ENCODE measurements around the gene POC1B. TPM values are rescaled to one million over a fixed set of nuclear protein-coding genes. Genes with fewer than 3 reads are reported as not detected.

Gene POC1B
- total RNA-seq, 2 experiments from 2014 or later = 47.7 to 49.4 TPM

GRCh38 chr12:89492883-89493282 is 33.0 kb downstream of the POC1B start:
- Mint-ChIP-seq H3K9me3 (ENCODE audit: insufficient read depth) (no peaks in the 10 kb centered on the region), H3K36me3 (ENCODE audit: low read depth) (peaks cover 42% of the 10 kb centered on the region), H3K27ac (no peak overlapping the region), H3K27me3 (ENCODE audit: low read depth) (no peaks in the 10 kb centered on the region), H3K4me3 (no peak overlapping the region), H3K4me1 (ENCODE audit: low read depth) (peaks cover 17% of the 10 kb centered on the region)
- ATAC-seq = no peak
- no peak for DNase-seq
- CTCF ChIA-PET = interaction anchor here (0.9 to 3.0 kb wide), 2 partner anchors 20 to 22 kb away, joined by 3 to 11 read pairs; no protein-coding TSS in a partner anchor
- POLR2A ChIA-PET = no interaction called here

DNA sequence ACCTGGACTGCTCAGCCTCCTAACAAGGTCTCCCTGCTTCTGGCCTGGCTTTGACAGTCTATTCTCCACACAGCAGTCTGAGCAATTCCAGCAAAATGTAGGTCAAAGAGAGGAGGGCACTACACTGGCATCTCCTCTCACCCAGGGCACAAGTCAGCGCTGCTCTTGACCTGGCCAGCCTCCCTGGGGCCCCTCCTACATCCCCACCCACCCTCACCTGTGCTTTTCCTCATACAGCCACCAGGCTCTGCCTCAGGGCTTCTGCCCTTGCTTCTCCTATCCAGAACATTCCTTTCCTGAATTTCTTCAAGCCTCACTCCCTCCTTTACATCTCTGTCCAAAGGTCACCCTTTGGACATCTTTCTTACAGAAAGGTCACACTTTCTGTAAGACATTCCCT is 34.9 kb downstream of the POC1B start:
- peaks cover 13% of the 10 kb centered on the region for H3K4me1 Mint-ChIP-seq (ENCODE audit: low read depth)
- CTCF ChIA-PET = no interaction called here
- ATAC-seq (no peak), DNase-seq (no peak)
- no peaks in the 10 kb centered on the region for H3K9me3 Mint-ChIP-seq (ENCODE audit: insufficient read depth)
- H3K27me3 Mint-ChIP-seq (ENCODE audit: low read depth) = no peaks in the 10 kb centered on the region
- POLR2A ChIA-PET = no interaction called here
- H3K36me3 Mint-ChIP-seq (ENCODE audit: low read depth) = peaks cover 48% of the 10 kb centered on the region
- no peak overlapping the region for H3K27ac Mint-ChIP-seq
- no peak overlapping the region for H3K4me3 Mint-ChIP-seq

DNA sequence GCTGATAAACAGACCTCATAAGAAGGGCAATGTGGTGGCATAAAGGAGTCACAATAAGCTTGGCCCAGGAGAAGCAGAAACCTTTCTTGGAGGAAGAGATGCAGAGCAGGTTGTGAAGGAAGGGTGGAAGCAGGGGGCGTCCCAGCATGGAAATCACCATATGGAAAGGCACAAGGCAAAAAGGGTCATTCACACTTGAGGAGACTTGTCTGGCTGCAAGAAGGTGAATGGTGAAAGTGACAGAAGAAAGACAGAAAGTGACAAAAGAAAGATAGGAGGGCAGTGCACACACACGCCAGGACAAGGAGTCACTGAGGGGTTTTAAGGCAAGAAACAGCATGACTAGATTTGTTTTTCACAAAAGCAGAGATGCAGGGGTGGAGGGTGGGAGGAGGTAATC is 39.6 kb downstream of the POC1B start:
- Mint-ChIP-seq H3K9me3 (ENCODE audit: insufficient read depth) (no peaks in the 10 kb centered on the region), H3K27ac (no peak overlapping the region), H3K4me3 (no peak overlapping the region), H3K27me3 (ENCODE audit: low read depth) (no peaks in the 10 kb centered on the region), H3K36me3 (ENCODE audit: low read depth) (peaks cover 57% of the 10 kb centered on the region), H3K4me1 (ENCODE audit: low read depth) (no peaks in the 10 kb centered on the region)
- CTCF ChIA-PET = interaction anchor here (0.7 to 1.4 kb wide), 2 partner anchors 12 to 19 kb away, joined by 3 read pairs; no protein-coding TSS in a partner anchor
- ATAC-seq = no peak
- POLR2A ChIA-PET = no interaction called here
- DNase-seq = no peak

GRCh38 chr12:89484470-89484869 is 41.4 kb downstream of the POC1B start:
- Mint-ChIP-seq H3K27me3 (ENCODE audit: low read depth) (no peaks in the 10 kb centered on the region), H3K4me3 (no peak overlapping the region), H3K27ac (no peak overlapping the region), H3K36me3 (ENCODE audit: low read depth) (peaks cover 51% of the 10 kb centered on the region), H3K4me1 (ENCODE audit: low read depth) (no peaks in the 10 kb centered on the region), H3K9me3 (ENCODE audit: insufficient read depth) (no peaks in the 10 kb centered on the region)
- ChIA-PET CTCF (interaction anchor here (1.2 to 1.6 kb wide), 2 partner anchors 9 to 467 kb away, joined by 3 to 4 read pairs; no protein-coding TSS in a partner anchor), POLR2A (no interaction called here)
- ATAC-seq (no peak), DNase-seq (no peak)

DNA sequence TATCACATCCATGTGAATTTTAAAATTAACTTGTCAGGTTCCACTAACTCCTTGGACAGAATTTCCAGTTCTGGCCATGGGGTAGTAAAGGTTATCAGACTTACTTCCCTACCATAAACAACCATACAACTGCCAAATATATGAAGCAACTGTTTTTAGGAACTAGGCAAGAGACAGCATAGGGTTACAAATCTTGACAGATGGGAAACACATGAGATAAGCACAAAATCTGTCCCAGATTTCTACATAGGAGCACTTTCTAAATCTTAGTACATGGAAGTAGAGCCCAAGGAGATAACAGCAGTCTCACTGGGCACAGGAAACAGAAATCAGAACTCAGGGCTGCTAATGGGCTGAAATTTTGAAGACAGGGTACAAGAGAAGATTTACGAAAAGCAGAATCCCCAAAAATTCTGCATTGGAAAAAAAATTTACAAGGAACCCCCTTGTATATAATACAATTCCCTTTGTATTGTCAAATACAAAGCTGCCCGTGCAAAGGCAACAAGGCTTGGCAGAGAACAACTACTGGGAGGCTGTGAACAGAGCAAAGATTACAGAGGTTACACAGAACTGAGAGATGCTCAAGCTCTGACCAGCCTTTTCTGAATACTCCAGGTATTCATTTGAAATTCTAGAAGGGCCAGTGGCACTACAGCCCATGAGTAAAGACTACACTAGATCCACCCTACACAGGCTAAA is 44.5 kb downstream of the POC1B start:
- ChIA-PET POLR2A (no interaction called here), CTCF (no interaction called here)
- H3K36me3 Mint-ChIP-seq (ENCODE audit: low read depth) = peaks cover 44% of the 10 kb centered on the region
- no peaks in the 10 kb centered on the region for H3K27me3 Mint-ChIP-seq (ENCODE audit: low read depth)
- H3K4me1 Mint-ChIP-seq (ENCODE audit: low read depth) = peaks cover 18% of the 10 kb centered on the region
- H3K27ac Mint-ChIP-seq = no peak overlapping the region
- ATAC-seq (no peak), DNase-seq (no peak)
- no peak overlapping the region for H3K4me3 Mint-ChIP-seq
- no peaks in the 10 kb centered on the region for H3K9me3 Mint-ChIP-seq (ENCODE audit: insufficient read depth)

- ChIA-PET POLR2A (no interaction called here), CTCF (no interaction called here)
- Mint-ChIP-seq H3K9me3 (ENCODE audit: insufficient read depth) (no peaks in the 10 kb centered on the region), H3K27me3 (ENCODE audit: low read depth) (no peaks in the 10 kb centered on the region), H3K27ac (no peak overlapping the region), H3K4me1 (ENCODE audit: low read depth) (peaks cover 22% of the 10 kb centered on the region), H3K4me3 (no peak overlapping the region), H3K36me3 (ENCODE audit: low read depth) (peaks cover 36% of the 10 kb centered on the region)
- DNase-seq (no peak), ATAC-seq (no peak)
Measured at GRCh38 chr12:89479982-89480381, 45.9 kb downstream of the POC1B start.

DNA sequence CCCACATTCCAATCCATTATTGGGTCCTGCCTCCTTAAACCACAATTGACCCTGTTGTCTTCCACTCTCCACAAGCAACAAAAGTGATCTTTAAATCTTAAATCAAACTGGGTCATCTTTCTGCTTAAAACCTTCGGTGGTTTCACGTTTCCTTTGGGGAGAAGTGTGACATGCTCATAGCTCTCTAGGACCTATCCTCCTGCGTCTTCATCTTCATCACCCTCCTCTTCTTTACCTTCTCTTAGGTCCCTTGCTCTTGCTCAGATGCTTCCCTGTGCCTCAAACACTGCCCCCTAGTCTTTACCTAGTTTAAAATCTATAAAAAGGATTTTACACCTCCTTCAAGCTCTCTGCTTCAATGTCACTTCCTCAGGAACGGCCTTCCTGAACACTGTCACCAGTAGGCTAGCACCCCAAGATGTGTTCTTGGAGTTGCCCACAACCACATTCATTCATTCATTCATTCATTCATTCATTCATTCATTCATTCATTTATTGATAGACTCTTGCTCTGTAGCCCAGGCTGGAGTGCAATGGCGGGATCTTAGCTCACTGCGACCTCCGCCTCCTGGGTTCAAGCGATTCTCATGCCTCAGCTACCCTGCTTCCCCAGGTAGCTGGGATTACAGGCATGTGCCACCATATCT is 48.1 kb downstream of the POC1B start:
- no peaks in the 10 kb centered on the region for H3K27me3 Mint-ChIP-seq (ENCODE audit: low read depth)
- no peaks in the 10 kb centered on the region for H3K9me3 Mint-ChIP-seq (ENCODE audit: insufficient read depth)
- H3K36me3 Mint-ChIP-seq (ENCODE audit: low read depth) = peaks cover 34% of the 10 kb centered on the region
- peaks cover 36% of the 10 kb centered on the region for H3K4me1 Mint-ChIP-seq (ENCODE audit: low read depth)
- ATAC-seq (peak; percentile 28), DNase-seq (no peak)
- H3K27ac Mint-ChIP-seq = peak overlapping the region; percentile 36
- ChIA-PET POLR2A (interaction anchor here (0.7 kb wide), 1 partner anchor 46 kb away, joined by 3 read pairs; no protein-coding TSS in a partner anchor), CTCF (interaction anchor here (0.8 to 1.8 kb wide), 8 partner anchors 10 to 65 kb away, joined by 3 to 11 read pairs (median 4); partner anchors contain the start of gene GALNT4)
- no peak overlapping the region for H3K4me3 Mint-ChIP-seq

- CTCF ChIA-PET = interaction anchor here (1.0 to 1.8 kb wide), 7 partner anchors 9 to 66 kb away, joined by 3 to 11 read pairs (median 5); partner anchors contain the start of gene GALNT4
- H3K27ac Mint-ChIP-seq = peak overlapping the region; percentile 36
- H3K27me3 Mint-ChIP-seq (ENCODE audit: low read depth) = no peaks in the 10 kb centered on the region
- peaks cover 42% of the 10 kb centered on the region for H3K4me1 Mint-ChIP-seq (ENCODE audit: low read depth)
- DNase-seq (no peak), ATAC-seq (no peak)
- no peak overlapping the region for H3K4me3 Mint-ChIP-seq
- H3K36me3 Mint-ChIP-seq (ENCODE audit: low read depth) = peaks cover 34% of the 10 kb centered on the region
- POLR2A ChIA-PET = no interaction called here
- H3K9me3 Mint-ChIP-seq (ENCODE audit: insufficient read depth) = no peaks in the 10 kb centered on the region
Measured at GRCh38 chr12:89476904-89477595, 48.8 kb downstream of the POC1B start.

DNA sequence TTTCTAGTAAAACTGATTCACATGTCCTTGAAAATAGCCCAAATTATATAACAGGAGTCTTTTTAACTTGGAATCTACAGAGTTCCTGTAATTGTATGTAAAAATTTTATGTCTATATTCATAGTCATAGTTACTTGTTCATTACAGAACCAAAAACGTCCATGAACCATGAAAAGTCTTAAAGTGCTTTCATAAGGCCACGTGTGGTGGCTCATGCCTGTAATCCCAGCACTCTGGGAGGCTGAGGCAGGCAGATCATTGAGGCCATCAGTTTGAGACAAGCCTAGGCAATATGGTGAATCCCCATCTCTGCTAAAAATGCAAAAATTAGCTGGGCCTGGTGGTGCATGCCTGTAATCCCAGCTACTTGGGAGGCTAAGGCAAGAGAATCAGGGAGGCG is 49.6 kb downstream of the POC1B start:
- peaks cover 46% of the 10 kb centered on the region for H3K4me1 Mint-ChIP-seq (ENCODE audit: low read depth)
- no peak overlapping the region for H3K27ac Mint-ChIP-seq
- H3K36me3 Mint-ChIP-seq (ENCODE audit: low read depth) = peaks cover 32% of the 10 kb centered on the region
- ChIA-PET CTCF (no interaction called here), POLR2A (no interaction called here)
- no peak overlapping the region for H3K4me3 Mint-ChIP-seq
- no peaks in the 10 kb centered on the region for H3K9me3 Mint-ChIP-seq (ENCODE audit: insufficient read depth)
- no peaks in the 10 kb centered on the region for H3K27me3 Mint-ChIP-seq (ENCODE audit: low read depth)
- ATAC-seq (no peak), DNase-seq (no peak)

GRCh38 chr12:89475203-89475990 is 50.5 kb downstream of the POC1B start:
- Mint-ChIP-seq H3K4me1 (ENCODE audit: low read depth) (peaks cover 55% of the 10 kb centered on the region), H3K9me3 (ENCODE audit: insufficient read depth) (no peaks in the 10 kb centered on the region), H3K27me3 (ENCODE audit: low read depth) (no peaks in the 10 kb centered on the region), H3K4me3 (no peak overlapping the region), H3K27ac (peak overlapping the region; percentile 82), H3K36me3 (ENCODE audit: low read depth) (peaks cover 34% of the 10 kb centered on the region)
- ATAC-seq (no peak), DNase-seq (no peak)
- CTCF ChIA-PET = interaction anchor here (0.9 to 2.3 kb wide), 8 partner anchors 13 to 458 kb away, joined by 3 to 11 read pairs (median 5); partner anchors contain the start of genes GALNT4 and POC1B
- POLR2A ChIA-PET = interaction anchor here (0.8 kb wide), 1 partner anchor 49 kb away, joined by 3 read pairs; no protein-coding TSS in a partner anchor

- ChIA-PET POLR2A (interaction anchor here (0.8 kb wide), 1 partner anchor 50 kb away, joined by 3 read pairs; no protein-coding TSS in a partner anchor), CTCF (interaction anchor here (0.9 to 2.3 kb wide), 8 partner anchors 13 to 457 kb away, joined by 3 to 11 read pairs (median 5); partner anchors contain the start of genes GALNT4 and POC1B)
- Mint-ChIP-seq H3K4me3 (no peak overlapping the region), H3K9me3 (ENCODE audit: insufficient read depth) (no peaks in the 10 kb centered on the region), H3K27ac (peak overlapping the region; percentile 82), H3K27me3 (ENCODE audit: low read depth) (no peaks in the 10 kb centered on the region), H3K4me1 (ENCODE audit: low read depth) (peaks cover 61% of the 10 kb centered on the region), H3K36me3 (ENCODE audit: low read depth) (peaks cover 32% of the 10 kb centered on the region)
- DNase-seq = no peak
- peak; percentile 37 for ATAC-seq
Measured at GRCh38 chr12:89474615-89475014, 51.2 kb downstream of the POC1B start.
